RPMI8226 (cell line): ENCODE measurements around the gene TTYH3.

ENCODE experiments used
- DNase-seq: peaks from one replicate; pipeline ENCODE4 v3.0.0-alpha.2; 2015

The TTYH3 gene

DNA sequence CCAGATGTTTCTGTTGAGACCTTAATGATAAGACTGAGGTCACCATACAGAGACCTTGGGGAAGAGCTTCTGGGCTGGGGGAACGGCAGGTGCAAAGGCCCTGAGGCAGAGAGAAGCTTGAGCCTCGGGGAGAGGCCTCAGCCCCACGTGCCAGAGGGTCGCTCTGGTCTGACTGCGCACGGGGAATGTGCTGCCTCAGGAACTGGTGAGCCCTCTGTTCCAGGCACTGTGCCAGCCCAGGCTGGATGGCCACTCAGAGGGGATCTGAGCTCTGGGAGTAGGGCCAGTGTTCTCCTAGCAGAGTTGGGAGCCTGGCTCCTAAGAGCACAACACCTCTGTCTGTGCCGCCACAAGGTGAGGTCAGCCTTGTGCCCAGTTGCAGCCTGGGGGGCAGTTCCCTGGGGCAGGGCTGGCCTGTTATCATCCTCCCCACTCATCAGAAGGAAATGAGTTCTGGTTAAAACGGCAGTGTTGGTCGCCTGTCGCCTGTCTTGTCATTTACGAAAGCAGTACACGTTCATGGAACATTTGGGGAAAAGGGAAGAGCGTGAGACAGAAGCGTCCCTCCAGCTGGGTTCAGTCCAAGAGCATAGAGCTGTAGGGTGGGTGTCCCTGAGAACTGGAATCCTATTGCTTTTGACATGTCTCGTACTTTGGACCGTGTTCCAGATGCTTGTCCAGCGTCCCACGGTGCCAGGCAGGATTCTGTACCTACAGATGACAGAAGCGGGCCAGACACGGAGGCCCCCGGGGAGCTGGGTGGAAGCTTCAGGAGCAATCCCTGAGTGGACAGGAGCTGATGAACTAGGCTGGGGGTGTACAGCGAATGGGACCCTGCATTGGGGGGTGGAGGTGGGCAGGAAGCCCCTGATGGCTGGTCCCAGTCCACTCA is 4.3 kb downstream of the TTYH3 start:
- DNase-seq: peak; percentile 65

DNA sequence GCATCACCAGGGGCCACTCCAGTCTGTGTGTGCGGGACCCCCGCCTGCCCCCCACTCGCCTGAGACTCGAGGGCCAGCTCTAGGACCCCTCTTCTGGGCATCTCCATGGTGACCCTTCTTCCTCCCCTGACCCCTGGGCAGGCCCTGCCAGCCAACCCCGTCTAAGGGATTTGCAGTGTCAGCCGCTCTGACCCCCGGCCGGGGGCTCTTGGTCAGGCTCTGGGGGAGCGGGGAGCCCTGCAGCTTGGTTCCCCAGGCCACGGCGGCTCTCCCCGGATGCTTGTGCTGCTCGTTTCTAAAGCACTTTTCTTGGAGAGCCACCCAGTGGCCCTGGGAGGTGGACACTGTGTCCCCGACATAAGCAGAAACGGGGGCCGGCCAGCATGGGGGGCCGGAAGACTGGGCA is 5.3 kb downstream of the TTYH3 start:
- no peak for DNase-seq

DNA sequence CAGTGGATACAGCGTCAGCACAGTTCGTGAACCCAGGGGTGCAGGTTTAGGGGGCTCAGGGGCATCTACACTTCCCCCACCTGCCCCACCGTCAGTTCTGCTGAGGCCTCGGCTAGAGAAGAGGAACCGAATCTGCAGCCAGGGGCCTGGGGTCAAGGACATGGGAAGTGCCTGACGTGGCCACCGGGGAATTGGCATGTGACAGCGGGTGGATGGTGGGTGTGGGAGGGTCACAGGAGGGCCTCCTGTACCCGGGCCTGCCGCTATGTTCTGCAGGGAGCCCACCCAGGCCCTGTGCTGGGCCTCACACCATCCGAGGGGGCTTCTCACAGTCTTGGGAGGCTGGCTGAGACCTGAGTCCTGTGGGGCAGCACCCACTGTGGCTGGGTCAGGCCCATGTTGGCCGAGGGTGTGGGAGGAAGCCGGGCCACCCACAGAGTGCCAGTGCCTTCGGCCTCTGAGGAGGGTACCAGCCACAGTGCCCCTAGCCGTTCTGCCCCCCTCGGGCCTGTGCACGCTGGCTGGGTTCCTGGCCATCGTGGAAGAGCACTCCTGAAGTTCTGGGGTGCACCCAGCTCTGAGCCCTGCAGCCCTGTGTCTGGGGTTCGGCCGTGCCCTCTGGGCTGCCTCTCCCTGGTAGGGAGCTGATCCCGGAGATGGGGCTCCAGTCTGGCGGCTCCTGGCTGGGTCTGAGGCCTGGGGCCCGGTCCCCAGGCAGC is 5.9 kb downstream of the TTYH3 start:
- DNase-seq: peak; percentile 78

DNA sequence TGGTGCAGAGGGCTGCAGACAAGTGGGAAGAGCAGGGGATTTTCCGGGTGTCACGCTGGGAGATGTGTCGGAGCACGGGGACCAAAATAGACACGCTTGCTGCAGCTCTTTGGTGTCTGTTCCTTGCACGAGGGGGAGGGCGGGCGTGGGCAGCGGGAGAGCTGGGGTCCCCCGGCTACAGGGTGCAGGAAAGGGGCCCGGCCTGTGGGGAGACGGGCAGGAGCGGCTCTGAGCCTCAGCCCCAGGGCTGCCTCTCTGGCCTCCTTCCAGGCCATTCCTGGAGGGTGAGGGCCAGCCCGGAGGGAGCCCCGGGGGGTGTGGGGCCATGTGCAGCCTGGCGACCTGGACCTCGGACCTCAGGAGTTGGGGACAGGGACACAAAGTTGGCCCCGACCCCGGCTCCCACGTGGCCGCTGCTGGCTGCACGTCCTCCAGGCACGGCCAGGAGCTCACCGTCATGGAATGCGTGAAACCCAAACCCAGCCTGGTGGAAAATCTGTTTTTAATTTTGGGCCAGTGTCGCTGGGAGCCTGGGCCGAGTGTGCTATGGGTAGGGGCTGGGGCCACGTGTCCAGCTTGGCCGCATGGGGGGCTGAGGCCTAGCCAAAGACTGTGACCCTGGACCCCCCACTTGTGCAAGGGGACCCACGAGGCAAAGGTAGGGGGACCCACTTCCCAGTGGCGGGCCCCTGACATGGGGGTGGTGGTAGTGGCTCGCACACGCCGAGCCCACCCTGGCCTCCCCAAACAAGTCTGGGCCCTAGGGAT is 6.6 kb downstream of the TTYH3 start:
- DNase-seq: no peak

DNA sequence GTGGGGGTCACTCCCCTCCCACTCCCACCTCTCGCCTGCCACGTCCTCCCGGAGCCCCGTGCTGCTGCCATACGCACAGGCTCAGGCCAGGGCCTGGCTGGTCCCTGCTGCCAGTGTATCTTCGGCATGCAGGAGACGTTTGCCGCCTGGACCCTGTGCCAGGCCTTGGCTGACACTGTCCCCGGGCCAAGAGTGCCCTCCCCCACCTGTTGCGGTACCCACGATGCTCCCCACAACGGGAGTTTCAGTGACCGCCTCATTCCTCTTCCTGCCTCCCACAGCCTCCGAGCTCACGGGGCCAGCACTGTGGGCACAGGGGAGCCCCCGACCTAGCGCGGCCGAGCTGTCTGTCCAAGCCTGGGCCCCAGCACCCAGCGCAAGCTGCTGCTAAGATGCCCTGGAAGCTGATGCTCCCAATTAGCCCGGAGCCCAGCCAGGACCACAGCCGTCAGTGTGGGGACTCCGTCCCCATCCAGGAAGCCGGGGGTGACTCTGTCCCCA is 7.4 kb downstream of the TTYH3 start:
- DNase-seq: no peak

DNA sequence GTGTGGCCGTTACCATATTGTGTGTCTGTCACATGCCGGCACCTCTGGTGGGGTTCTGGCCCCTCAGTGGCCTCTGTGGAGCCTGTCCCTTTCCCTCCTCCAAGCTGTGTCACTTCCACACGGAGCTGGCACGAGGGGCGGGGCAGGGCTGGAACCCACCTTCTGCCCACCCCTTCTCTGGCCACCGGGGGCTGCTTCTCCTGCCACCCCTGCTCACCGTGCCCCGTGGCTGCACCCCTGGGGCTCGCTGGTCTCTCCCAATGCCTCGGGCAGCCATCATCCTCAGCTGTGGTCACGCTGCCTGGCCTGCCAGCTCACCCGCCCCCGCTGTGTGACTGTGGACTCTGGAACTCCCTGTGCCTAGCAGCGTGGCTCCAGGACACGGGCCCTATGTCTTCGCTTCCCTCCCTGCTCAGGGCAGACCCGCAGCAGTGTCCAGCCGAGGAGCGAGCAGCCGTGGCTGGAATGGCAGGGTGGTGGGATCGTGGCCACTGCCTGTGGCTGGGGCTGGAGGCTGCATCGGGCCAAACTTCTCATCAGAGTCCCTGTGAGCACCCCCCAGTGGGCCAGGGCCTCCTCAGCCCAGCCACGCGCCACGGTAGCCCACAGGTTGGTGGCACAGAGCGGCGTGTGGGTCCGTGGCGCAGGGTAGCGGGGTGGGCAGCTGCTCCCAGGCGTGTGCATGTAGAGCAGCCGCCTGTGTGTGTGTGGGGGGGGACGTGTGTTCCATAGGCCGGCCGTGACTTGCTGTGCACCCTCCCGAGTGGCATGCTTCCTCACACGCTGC is 8.1 kb downstream of the TTYH3 start:
- DNase-seq: no peak

DNA sequence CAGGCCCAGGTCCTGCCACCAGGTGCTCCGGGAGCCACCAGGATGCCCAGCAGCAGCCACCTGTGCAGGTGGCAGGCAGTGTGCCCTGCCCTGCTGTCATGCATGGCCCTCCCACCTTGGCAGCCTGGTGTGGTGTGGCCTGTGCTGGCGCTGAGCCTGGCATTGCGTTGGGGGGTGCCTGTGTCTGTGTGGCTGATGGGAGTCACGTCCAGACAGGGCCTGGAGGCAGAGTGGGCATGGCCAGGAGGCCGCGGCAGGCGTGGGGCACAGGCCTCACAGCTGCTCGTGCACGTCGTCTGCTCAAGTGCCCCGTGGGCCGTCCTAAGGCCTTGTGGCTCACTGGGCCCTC is 8.7 kb downstream of the TTYH3 start:
- DNase-seq: peak; percentile 60

DNA sequence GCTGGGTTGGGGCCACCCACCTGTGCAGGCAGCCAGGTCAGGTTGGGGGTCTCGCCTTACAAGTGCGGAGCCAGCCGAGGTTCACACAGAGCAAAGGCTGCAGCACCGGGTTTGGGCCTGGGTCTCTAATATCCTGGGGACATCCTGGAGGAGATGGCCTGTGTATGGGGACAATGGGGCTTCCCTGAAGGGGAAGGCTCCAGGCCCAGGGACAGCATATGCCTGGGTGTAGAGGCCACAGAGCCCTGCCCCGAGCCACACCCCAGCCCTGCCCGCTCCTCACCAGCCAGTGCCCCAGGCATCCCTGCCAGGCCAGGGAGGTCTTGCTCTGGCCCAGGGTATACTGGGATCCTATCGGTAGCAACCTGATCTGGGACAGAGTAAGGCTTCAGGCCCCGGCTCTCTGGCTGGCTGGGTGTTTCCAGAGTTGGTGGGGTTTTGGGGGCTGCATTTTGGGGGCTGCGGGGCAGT is 9.1 kb downstream of the TTYH3 start:
- no peak for DNase-seq

DNA sequence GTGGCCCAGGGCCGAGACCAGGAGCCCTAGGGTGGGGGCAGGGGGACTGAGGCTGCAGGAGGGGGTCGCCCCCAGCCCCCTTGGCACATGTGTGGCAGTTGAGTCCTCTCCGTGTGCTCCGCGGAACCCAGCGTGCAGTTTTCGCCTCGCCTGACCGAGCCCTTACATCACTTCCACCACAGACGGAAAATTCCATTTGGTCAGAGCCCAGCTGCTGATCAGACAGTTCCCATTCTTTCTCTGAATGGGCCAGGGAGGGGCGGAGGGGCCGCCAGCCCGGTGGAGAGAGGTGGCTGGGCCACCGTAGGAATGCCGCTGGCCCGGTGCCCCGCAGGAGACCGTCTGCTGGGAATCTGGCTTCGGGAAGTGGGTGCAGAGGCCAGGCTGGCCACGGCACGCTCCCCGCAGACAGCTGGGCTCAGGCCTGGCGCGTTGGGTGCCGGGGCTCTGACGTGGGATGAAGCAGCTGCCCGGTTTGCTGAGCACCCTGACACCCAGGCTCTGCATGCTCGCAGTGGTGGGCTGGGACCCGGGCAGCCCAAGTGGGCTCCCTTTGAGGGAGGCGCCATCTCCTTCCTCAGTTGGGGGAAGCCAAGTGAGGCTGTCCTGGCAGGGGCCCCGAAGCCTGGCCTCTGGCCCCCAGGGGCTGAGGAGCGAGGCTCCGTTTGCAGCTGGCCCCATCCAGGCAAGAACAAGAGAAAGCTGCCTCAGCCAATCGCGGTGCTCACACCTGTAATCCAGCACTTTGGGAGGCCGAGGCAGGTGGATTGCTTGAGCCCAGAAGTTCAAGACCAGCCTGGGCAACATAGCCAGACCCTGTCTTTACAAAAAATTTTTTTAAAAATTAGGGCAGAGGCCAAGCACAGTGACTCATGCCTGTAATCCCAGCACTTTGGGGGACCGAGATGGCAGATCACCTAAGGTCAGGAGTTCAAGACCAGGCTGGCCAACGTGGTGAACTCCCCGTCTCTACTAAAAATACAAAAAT is 9.9 kb downstream of the TTYH3 start:
- DNase-seq: peak; percentile 81

DNA sequence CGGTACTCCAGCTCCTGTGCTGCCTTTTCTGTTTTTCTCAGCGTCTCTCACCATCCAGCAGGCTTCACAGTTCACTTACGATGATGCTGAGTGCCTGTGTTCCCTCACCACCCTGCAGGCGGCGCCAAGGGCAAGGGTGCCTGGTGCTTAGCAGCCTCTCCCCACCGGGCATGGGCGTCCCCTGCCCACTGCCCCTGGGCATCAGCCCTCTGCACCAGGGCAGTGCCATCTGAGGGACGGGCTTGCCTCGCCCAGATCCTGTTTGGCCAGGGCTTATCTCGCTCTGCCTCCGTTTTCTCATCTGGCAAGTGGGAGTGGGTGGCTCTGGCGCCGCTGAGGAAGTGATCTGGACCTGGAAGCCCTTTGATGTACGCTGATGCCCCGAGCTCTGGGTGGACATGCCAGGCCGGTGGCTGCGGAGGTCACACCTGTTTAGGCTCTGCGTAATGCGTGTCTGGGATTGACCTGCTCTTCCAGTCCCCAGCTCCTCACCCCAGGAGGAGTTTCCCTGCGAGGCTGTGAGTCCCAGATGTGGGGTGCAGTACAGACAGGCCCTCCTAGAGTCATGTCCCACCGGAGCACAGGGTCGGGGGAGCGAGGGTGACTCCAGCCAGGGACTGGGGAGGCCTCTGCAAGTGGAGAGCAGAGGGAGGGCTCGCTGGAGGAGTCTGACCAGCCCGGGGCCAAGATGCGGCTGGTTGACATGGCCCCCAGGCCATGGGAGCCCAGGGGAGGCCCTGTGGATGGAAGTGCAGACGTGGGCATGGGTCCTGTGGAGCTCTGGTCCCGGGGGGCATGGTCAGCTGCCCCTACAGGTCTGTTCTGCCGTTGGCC is 11.8 kb downstream of the TTYH3 start:
- DNase-seq: no peak

DNA sequence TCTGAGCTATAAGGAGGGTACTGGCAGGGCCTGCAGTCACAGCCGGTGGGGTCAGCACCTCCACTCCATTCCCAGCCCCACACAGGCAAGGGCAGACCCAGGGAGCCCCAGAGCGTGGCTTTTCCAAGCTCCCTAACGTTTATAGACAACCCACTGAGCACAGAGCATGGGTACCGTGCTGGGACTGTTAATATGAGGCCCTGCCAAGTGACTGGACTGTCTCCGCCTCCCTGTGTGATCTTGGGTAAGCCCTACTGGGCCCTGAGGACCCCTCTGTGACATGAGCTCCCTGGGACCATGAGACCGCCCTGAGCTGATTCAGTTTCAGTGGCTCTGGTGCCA is 12.4 kb downstream of the TTYH3 start:
- DNase-seq: no peak

DNA sequence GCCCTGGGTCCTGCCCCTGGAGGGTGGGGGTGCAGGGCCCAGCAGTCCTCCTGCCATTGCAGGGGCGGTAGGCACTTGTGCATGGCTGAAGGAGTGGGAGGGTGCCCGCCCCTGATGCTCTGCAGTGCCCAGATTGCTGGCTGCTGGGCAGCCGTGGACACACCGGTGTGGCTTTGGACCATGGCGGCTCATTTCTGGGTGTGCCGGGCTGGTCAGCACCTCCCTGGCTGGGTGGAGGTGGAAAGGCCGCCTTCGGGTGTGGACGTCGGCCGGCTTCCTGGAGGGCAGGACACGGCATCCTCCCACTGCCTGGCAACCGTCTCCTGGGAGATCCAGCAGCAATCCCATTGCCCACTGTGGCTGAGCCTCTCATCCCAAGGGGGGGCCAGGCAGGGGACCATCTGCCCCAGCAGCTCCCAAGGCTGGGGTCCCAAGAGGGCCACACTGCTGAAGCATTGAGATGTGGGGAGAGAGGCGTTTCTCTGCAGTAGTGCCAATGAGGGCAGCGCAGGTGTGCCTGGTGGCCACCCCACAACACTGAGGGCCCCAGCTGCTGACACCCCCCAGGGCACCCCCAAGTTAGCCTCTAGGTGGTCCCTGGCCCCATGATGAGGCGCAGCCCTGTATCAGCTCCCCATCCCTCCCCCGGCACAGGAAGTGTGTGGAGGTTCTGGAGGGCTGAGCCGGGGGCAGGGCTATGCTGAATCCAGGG is 12.9 kb downstream of the TTYH3 start:
- no peak for DNase-seq

DNA sequence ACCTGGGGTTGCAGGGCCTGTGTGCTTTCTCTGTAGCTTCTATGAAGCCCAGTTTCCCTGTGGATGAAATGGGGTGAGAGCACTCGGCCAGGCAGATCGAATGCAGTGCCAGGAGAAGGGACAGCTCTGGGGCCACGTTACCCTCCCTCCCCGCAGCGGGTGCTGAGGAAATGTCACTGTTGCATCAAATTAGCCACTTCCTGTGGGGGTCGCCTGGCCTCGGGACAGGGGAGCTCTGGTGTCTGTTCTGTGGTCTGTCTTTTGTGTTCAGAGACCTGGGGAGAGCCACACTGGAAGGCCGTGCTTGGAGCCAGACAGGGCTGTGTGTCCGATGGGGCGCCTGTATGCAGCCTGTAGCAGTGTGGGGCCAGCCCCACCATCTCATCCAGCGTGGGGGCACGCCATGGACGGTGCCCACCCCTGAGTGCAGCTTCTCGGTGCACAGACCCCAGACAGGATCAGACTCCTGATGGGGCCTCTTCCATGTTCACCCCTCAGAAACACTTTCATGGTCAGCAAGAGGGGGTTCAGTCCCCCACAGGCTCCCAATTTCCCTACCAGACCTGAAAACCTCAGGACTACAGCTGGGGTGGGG is 13.6 kb downstream of the TTYH3 start:
- DNase-seq: no peak

DNA sequence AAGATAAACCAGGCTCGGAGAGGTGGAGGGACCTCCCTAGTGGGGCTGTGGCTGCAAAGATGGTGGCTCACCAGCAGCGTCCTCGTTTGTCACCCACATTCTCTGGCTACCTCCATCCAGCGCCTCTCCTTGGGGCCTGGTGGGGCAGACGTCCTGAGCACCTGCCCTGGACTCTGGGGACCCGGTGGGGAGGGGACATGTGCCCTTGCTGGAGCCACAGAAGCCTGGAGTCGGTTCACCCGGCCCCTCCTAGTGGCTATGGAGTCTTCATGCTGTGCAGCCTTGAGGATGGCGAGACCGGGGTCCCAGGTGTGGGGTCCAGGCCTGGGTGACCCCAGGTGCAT is 14.5 kb downstream of the TTYH3 start:
- DNase-seq: no peak

DNA sequence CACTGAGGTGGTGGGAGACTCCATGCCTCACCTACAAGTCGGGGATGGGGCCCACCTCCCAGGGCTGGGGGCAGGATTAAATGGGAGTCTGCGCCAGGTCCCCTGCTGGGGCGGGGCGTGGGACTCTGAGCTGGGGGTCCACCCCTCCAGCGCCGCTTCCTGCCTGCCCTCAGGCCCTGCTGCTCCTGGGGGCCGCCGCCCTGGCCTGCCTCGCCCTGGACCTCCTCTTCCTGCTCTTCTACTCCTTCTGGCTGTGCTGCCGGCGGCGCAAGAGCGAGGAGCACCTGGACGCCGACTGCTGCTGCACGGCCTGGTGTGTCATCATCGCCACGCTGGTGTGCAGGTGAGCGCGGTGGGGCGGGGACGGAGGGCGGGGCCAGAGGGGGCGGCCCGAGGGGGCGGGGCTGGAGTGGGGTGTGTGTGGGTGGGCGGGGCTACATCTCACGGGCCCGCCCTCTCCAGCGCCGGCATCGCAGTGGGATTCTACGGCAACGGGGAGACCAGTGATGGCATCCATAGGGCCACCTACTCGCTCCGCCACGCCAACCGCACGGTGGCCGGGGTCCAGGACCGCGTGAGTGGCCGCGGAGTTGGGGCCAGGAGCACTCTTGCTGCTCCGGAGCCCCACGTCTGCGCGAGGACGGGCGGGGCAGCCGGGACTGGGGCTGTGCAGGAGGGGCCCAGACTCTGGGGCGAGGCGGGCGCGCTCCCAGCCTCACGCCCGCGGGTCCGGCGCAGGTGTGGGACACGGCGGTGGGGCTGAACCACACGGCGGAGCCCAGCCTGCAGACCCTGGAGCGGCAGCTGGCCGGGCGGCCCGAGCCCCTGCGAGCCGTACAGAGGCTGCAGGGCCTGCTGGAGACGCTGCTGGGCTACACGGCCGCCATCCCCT is 15.1 kb downstream of the TTYH3 start:
- no peak for DNase-seq

DNA sequence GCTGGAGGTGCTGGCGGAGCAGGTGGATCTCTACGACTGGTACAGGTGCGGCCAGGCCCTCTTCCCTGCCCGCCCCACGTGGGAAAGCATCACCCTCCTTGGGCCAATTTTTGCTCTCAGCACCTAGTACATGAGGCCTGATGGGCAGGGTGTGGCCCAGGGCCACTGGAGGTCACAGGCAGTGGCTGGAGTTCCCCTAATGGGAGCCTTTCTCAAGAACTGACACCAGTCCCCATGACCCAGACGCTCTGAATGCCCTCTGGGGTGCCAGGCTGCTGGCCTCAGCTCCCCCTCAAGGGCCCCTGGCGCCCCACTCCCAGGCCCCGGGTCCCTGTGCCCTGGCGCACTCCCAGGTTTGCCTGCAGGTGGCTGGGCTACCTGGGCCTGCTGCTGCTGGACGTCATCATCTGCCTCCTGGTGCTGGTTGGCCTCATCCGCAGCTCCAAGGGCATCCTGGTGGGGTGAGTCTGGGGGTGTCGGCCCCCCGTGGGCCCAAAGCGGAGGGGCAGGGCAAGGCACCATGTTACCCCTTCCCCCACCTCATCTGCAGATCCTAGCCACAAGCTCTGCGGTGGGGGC is 15.9 kb downstream of the TTYH3 start:
- no peak for DNase-seq

DNA sequence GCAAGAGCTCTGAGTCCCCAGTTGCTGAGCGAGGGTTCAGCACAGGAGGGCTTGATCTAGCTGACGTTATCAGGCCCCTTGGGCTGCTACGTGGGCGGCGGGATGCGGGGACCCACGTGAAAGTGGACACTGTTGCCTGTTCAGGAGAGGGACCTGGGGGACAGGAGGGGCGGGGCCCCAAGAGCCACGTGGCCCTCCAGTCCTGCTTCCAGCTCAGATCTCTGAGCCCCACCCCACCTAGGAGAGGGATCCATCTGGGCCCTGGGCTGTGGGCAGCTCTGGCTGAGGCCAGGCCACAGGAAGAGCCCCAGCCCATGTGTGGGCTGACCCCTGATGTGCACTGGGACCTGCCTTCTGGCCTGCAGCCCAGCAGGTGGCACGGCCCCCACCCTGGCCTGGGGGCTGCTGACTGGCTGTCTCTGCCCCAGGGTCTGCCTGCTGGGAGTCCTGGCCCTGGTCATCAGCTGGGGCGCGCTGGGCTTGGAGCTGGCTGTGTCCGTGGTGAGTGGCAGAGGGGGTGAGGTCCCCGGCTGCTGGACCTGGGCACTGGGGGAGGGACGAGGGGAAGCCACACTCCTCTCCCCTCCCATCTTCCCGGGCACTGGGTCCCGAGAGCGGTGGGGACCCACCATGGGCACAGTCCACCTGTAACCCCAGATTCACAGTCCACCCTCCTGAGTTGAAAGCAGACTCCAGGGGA is 17.5 kb downstream of the TTYH3 start:
- DNase-seq: no peak
